Fibroblast of lung (primary cell): ENCODE results near the gene TNC. TPM values are rescaled to one million over a fixed set of nuclear protein-coding genes. Genes with fewer than 3 reads are reported as not detected.

Source experiments
- DNase-seq, 2 donors: peaks; one replicate each; pipeline versions ENCODE4 v3.0.0 to v3.0.0-alpha.2; 2010; ENCODE audit warnings: low read depth in 2 of 2
- H2AFZ ChIP-seq: 2 replicates; pipeline ENCODE4 v1.5.1; 2012; ENCODE audit warnings: low read length, control low read depth, inconsistent platforms
- H3K27ac ChIP-seq: 2 replicates; pipeline ENCODE4 v1.5.1; 2011; ENCODE audit warnings: low read length, control low read depth; ENCODE audit not compliant: insufficient read depth
- H3K27me3 ChIP-seq: 2 replicates; pipeline ENCODE4 v1.5.1; 2011; ENCODE audit warnings: mild to moderate bottlenecking, low read length; ENCODE audit not compliant: control insufficient read depth, insufficient read depth
- H3K36me3 ChIP-seq: 2 replicates; pipeline ENCODE4 v1.5.1; 2011; ENCODE audit warnings: low read length; ENCODE audit not compliant: control insufficient read depth, insufficient read depth
- H3K4me1 ChIP-seq: 2 replicates; pipeline ENCODE4 v1.5.1; 2011; ENCODE audit warnings: low read length; ENCODE audit not compliant: control insufficient read depth, insufficient read depth; ENCODE audit errors: extremely low read depth
- H3K4me2 ChIP-seq: 2 replicates; pipeline ENCODE4 v1.5.1; 2011; ENCODE audit warnings: low read length, control low read depth; ENCODE audit not compliant: insufficient read depth; ENCODE audit errors: extremely low read depth
- H3K4me3 ChIP-seq, 4 experiments: fragments of 200-600 bp in 1 of 4; sonication (generic) in 1 of 4; replicated peaks in 1 of 4; 2 replicates each; pipeline ENCODE4 v1.5.1; 2011 to 2016; ENCODE audit warnings: low read length in 4 of 4, low read depth in 3 of 4, mild to moderate bottlenecking in 3 of 4, control low read depth in 2 of 4, inconsistent platforms in 1 of 4, mixed read lengths in 1 of 4; ENCODE audit not compliant: insufficient read depth in 1 of 4; ENCODE audit errors: control extremely low read depth in 1 of 4
- H3K79me2 ChIP-seq: 2 replicates; pipeline ENCODE4 v1.5.1; 2012; ENCODE audit warnings: mild to moderate bottlenecking, low read length, inconsistent platforms; ENCODE audit not compliant: control insufficient read depth, insufficient read depth
- H3K9ac ChIP-seq: 2 replicates; pipeline ENCODE4 v1.5.1; 2011; ENCODE audit warnings: mild to moderate bottlenecking, low read length, control low read depth; ENCODE audit not compliant: insufficient read depth
- H3K9me3 ChIP-seq: 2 replicates; pipeline ENCODE4 v1.5.1; 2012; ENCODE audit warnings: low read depth, low read length; ENCODE audit not compliant: control insufficient read depth, insufficient read depth
- H4K20me1 ChIP-seq: 2 replicates; pipeline ENCODE4 v1.5.1; 2011; ENCODE audit warnings: low read length; ENCODE audit not compliant: control insufficient read depth, insufficient read depth; ENCODE audit errors: extremely low read depth
- CTCF ChIP-seq, 2 donors: IDR thresholded peaks in 1 of 2; conservative IDR thresholded peaks in 1 of 2; 1 replicate in 1 of 2; 2 replicates in 1 of 2; pipeline ENCODE4 v1.5.1; 2011 to 2012; ENCODE audit warnings: low read length in 2 of 2, control low read depth in 1 of 2, inconsistent platforms in 1 of 2, low read depth in 1 of 2, mild to moderate bottlenecking in 1 of 2
- EZH2 ChIP-seq: IDR thresholded peaks from 2 replicates; pipeline ENCODE4 v1.5.1; 2012; ENCODE audit warnings: low read length, control low read depth, mild to moderate bottlenecking; ENCODE audit errors: missing control alignments
- polyA plus RNA-seq, 2 donors: library from polyadenylated mRNA; depleted of rRNA in 1 of 2; stranded (reverse) in 1 of 2; unstranded in 1 of 2; fragments of >200 nt; gene quantifications; 2 replicates each; pipeline ENCODE4 v1.2.1, GENCODE V29; 2011 to 2012; ENCODE audit warnings: missing spikeins in 1 of 2
- total RNA-seq: library from RNA; depleted of rRNA; stranded (reverse); fragments of >200 nt; gene quantifications from 2 replicates; pipeline ENCODE4 v1.2.1, GENCODE V29; 2014

The TNC gene
- total and polyA plus RNA-seq, 2 donors (not counting 1 experiment from before 2014, with no cell fraction given) = 227 to 560 TPM

- Histone ChIP-seq H3K27ac (peak overlapping the region; percentile 90), H3K79me2 (peaks cover 31% of the 10 kb centered on the region), H4K20me1 (no peaks in the 10 kb centered on the region), H3K9ac (peak overlapping the region; percentile 70), H3K9me3 (no peaks in the 10 kb centered on the region), H3K36me3 (peaks cover 3% of the 10 kb centered on the region), H2AFZ (no peak overlapping the region), H3K4me1 (peaks cover 8% of the 10 kb centered on the region), H3K27me3 (no peaks in the 10 kb centered on the region), H3K4me3 (peak overlapping the region; percentile 59 to 77 (median 68)), H3K4me2 (peak overlapping the region; percentile 82)
- TF ChIP-seq EZH2 (no peak), CTCF (conservative IDR thresholded peaks at IDR 0.05 in 1 of 2, IDR thresholded peaks at IDR 0.05 in 1 of 2; ENCODE audit: low read depth in 1 of 2, low read length in 2 of 2) (no peak)
- DNase-seq = peak; percentile 88 to 94
Observed at GRCh38 chr9:115118879-115119218, 892 bp upstream of the TNC start.

GRCh38 chr9:115116421-115117284, 1.3 kb downstream of the TNC start:
- H3K9me3 ChIP-seq = no peaks in the 10 kb centered on the region
- TF ChIP-seq EZH2 = no peak
- no peak for TF ChIP-seq CTCF (conservative IDR thresholded peaks at IDR 0.05 in 1 of 2, IDR thresholded peaks at IDR 0.05 in 1 of 2; ENCODE audit: low read depth in 1 of 2, low read length in 2 of 2)
- no peak for DNase-seq
- peaks cover 48% of the 10 kb centered on the region for H3K79me2 ChIP-seq
- no peak overlapping the region for H2AFZ ChIP-seq
- peaks cover 5% of the 10 kb centered on the region for H3K36me3 ChIP-seq
- peak overlapping the region; percentile 16 for H3K9ac ChIP-seq
- peaks cover 8% of the 10 kb centered on the region for H3K4me1 ChIP-seq
- peak overlapping the region; percentile 59 to 77 (median 68) for H3K4me3 ChIP-seq
- H3K27ac ChIP-seq = peak overlapping the region; percentile 90
- peak overlapping the region; percentile 85 for H3K4me2 ChIP-seq
- no peaks in the 10 kb centered on the region for H3K27me3 ChIP-seq
- H4K20me1 ChIP-seq = no peaks in the 10 kb centered on the region

- peak; percentile 70 to 86 for DNase-seq
- Histone ChIP-seq H3K36me3 (peaks cover 5% of the 10 kb centered on the region), H3K79me2 (peaks cover 53% of the 10 kb centered on the region), H4K20me1 (no peaks in the 10 kb centered on the region), H3K9me3 (no peaks in the 10 kb centered on the region), H2AFZ (no peak overlapping the region), H3K27me3 (no peaks in the 10 kb centered on the region), H3K9ac (no peak overlapping the region), H3K4me1 (peaks cover 8% of the 10 kb centered on the region), H3K4me3 (peak overlapping the region; percentile 59 to 77 (median 68)), H3K27ac (peak overlapping the region; percentile 90), H3K4me2 (peak overlapping the region; percentile 85)
- no peak for TF ChIP-seq CTCF (conservative IDR thresholded peaks at IDR 0.05 in 1 of 2, IDR thresholded peaks at IDR 0.05 in 1 of 2; ENCODE audit: low read depth in 1 of 2, low read length in 2 of 2)
- TF ChIP-seq EZH2 = no peak
Observed at GRCh38 chr9:115115924-115116323, 2.0 kb downstream of the TNC start.
